ENCODE data around the gene SYCE3.

SYCE3 gene

DNA sequence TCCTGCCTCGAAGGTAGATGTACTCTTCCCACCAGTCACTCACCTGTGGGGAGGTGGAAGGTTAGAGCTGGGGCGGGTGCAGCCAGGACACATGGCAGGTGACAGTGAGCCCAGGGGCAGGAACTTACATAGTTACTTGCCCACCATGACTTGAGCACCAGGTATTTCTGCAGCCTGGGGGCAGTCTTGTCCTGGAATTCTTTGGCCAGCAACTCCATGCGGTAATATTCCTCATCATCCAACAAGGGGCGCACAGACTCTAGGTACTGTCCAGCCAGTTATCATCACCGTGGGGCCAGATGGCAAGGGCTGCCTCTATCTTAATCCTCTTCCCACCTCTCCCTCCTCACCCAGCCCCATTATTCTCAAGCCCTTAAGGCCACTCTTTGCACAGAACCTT lies 13.4 kb upstream of the SYCE3 start:
- in situ Hi-C loops (cut with HindIII; ENCODE audit: low sequenced_read_pairs), result no loop called here
- H3K4me3 ChIP-seq (ENCODE audit: low read depth, low read length), result no peak overlapping the region

DNA sequence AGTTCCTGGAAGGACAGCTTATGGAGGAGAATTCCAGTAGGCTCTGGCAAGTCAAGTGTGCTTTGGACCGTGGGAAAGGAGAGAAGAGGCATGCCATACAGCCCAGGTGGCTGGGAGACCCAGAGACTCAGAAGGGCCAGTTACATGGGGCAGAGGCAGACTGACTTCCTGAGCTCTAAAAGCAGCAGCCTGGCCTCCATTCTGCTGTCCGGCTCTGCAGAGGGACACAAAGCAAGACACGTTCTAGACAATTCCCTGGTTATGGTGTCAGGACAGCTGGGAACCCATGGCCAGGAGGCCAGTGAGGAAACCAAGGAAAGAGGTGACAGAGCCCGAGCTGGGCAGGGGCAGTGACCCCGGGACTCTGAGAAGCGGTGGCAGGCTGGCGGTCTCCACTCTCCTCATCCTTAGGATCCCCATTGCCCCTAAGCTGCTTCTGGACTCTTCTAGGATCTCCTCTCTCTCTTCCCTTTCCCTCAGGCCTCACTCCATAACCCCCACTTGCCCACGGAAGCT lies 12.8 kb upstream of the SYCE3 start:
- H3K4me3 ChIP-seq (ENCODE audit: low read depth, low read length), result no peak overlapping the region
- in situ Hi-C loops (cut with HindIII; ENCODE audit: low sequenced_read_pairs), result no loop called here
- TF ChIP-seq, protein P1, sequence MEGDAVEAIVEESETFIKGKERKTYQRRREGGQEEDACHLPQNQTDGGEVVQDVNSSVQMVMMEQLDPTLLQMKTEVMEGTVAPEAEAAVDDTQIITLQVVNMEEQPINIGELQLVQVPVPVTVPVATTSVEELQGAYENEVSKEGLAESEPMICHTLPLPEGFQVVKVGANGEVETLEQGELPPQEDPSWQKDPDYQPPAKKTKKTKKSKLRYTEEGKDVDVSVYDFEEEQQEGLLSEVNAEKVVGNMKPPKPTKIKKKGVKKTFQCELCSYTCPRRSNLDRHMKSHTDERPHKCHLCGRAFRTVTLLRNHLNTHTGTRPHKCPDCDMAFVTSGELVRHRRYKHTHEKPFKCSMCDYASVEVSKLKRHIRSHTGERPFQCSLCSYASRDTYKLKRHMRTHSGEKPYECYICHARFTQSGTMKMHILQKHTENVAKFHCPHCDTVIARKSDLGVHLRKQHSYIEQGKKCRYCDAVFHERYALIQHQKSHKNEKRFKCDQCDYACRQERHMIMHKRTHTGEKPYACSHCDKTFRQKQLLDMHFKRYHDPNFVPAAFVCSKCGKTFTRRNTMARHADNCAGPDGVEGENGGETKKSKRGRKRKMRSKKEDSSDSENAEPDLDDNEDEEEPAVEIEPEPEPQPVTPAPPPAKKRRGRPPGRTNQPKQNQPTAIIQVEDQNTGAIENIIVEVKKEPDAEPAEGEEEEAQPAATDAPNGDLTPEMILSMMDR (IDR thresholded peaks at IDR 0.05; ENCODE audit: low read depth, low read length), result no peak

More for the DNA sequence above, 13.4 kb upstream of the SYCE3 start:
- TF ChIP-seq, protein P1 (IDR thresholded peaks at IDR 0.05; ENCODE audit: low read depth, low read length), result peak; percentile 49
- DNase-seq (ENCODE audit: low read depth, low spot score), result peak; percentile 17

DNA sequence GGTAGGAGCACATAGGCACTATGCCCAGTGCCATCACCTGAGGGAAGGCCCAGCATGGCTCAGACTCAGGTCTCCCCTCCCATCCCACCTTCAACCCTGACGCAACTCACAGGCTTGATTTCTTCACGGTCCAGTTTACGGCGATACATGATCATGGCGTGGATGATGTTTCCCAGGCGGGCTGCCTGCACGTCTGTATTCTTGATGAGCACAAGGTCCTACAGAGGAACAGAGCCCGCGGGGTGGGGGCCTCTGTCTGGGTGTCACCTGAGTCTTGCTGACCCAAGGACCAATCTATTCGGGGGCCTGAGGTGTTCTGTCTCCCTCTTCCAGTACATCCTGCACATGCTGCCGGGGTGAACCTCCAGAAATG lies 11.7 kb upstream of the SYCE3 start:
- TF ChIP-seq, protein P1 (IDR thresholded peaks at IDR 0.05; ENCODE audit: low read depth, low read length), result no peak
- in situ Hi-C loops (cut with HindIII; ENCODE audit: low sequenced_read_pairs), result no loop called here
- DNase-seq (ENCODE audit: low read depth, low spot score), result no peak
- H3K4me3 ChIP-seq (ENCODE audit: low read depth, low read length), result no peak overlapping the region

More for the DNA sequence above, 12.8 kb upstream of the SYCE3 start:
- no peak for DNase-seq (ENCODE audit: low read depth, low spot score)

DNA sequence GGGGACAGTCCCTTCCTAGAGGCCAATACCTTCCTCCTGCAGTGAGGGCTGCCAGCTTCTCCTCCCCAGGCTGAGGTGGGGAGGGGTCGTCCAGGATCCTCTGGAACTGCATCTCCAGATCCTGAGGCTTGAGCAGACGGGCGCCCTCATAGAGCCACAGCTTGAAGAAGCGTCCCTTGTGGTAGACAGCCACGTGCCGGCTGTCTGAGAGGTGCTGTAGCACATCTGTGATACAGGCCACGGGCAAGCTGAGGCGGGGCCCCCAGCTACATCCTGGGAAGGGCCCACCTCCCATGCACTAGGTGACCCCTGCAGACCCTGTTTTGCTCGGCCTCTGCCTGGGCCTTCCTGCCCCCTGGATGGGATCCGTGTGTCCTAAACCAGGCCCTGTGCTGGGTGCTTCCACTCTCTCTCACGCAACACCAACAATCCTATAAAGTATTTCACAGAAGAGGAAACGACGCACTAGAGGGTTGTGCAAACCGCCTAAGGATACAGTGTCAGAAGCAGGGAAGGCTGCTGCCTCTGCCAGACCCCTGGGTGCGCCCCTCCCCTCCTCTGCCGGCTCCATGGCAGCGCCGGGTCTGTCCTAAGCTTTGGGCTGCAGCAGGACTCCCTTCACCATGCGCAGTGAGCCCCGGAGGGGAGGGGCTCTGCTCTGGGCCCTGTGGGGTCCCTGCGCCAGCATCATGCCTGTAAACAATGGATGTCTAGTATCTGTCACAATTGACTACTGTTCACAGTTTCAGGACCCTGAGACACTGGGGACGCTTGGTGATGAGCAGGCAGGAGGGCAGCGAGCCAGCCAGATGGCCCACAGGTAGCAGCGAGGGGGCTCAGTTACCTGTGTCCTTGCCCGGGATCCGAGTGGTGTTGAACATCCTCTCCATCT lies 11.0 kb upstream of the SYCE3 start:
- H3K4me3 ChIP-seq (ENCODE audit: low read depth, low read length), result no peak overlapping the region
- TF ChIP-seq, protein P1 (IDR thresholded peaks at IDR 0.05; ENCODE audit: low read depth, low read length), result no peak
- in situ Hi-C loops (cut with HindIII; ENCODE audit: low sequenced_read_pairs), result no loop called here
- DNase-seq (ENCODE audit: low read depth, low spot score), result no peak

DNA sequence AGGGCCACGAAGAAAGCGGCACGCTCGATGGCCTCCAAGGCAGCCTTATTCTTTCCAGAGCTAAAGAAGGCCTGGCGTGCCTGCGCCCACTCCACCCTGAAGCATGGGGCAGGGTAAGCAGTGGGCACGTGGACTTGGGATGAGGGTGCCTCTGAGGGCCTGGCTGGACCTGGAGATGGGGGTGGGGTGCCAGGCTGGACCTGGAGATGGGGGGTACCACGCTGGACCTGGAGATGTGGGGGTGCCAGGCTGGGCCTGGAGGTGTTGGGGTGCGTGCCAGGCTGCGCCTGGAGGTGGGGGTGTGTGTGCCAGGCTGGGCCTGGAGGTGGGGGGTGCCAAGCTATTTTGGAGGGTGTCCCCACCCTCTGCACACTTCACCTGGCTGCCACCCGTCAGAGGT lies 10.2 kb upstream of the SYCE3 start:
- H3K4me3 ChIP-seq (ENCODE audit: low read depth, low read length), result no peak overlapping the region
- DNase-seq (ENCODE audit: low read depth, low spot score), result no peak
- in situ Hi-C loops (cut with HindIII; ENCODE audit: low sequenced_read_pairs), result no loop called here
- TF ChIP-seq, protein P1 (IDR thresholded peaks at IDR 0.05; ENCODE audit: low read depth, low read length), result no peak

DNA sequence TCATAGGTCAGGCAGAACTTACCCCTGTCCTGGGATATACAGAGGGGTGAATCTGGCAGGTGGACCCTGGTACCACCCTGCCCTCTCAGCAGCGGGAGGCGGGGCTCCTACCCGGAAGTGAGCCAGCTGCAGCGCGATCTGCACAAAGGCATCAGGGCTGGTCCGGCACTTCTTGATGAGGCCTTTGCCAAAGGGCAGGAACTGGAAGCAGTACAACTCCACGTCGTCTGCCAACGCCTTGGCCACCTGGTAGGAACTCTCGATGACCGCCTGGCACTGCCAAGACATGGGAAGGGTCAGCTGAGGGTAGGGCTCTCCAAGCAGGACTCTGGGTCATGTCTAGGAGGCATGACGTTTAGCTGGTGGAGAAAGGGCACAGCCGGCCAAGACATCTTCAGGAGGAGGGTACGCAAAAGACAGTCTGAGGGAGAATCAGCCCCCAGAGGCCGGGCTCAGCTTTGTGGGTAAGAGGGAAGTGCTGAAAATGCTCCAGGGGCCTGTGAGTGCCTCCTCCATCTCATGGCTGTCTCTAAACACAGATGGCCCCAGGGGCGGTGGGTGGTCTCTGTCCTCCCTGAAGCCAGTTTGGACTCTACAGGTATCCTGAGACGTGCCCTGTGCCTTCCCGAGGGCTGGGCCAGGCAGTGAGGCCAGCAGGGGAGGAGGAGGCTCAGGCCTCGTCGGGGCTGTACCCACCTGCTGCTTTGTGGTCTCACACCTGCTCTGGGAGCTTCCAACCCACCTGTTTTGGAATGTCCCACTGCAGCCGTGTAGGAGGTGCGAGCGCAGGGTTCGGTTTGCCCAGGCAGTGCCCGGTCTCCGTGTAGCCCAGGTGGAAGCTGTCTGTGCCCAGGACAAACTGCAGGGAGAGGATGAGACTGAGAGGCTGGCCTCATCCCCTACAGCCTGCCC lies 8.8 kb upstream of the SYCE3 start:
- H3K4me3 ChIP-seq (ENCODE audit: low read depth, low read length), result no peak overlapping the region
- TF ChIP-seq, protein P1 (IDR thresholded peaks at IDR 0.05; ENCODE audit: low read depth, low read length), result no peak
- in situ Hi-C loops (cut with HindIII; ENCODE audit: low sequenced_read_pairs), result no loop called here
- DNase-seq (ENCODE audit: low read depth, low spot score), result no peak

Measured in astrocyte of the spinal cord (primary cell).